RWPE1 (cell line): ENCODE results near the gene KLHL41.

ENCODE experiments used
- CTCF ChIA-PET: fragments of 350-600 bp; sonication (Branson Sonifier 250); formaldehyde crosslinking; extraction: SDS; loops from one replicate; lab custom pipeline; 2021; lab: Yijun Ruan, JAX
- POLR2A ChIA-PET: fragments of 400-600 bp; formaldehyde crosslinking; extraction: SDS; loops from one replicate; lab custom pipeline; 2020; ENCODE audit warnings: antibody characterized with exemption; ENCODE audit not compliant: low non-redundant PET; lab: Yijun Ruan, JAX
- DNase-seq: peaks from one replicate; pipeline ENCODE4 v3.0.0; 2012; ENCODE audit warnings: low spot score
- H3K27ac ChIP-seq: fragments of 450-650 bp; 2 replicates; pipeline ENCODE4 v1.5.1; 2017
- TF ChIP-seq, protein P1 (sequence below): fragments of 450-650 bp; conservative IDR thresholded peaks from 2 replicates; pipeline ENCODE4 v1.5.1; 2017; ENCODE audit warnings: low read depth, mild to moderate bottlenecking

Gene KLHL41

DNA sequence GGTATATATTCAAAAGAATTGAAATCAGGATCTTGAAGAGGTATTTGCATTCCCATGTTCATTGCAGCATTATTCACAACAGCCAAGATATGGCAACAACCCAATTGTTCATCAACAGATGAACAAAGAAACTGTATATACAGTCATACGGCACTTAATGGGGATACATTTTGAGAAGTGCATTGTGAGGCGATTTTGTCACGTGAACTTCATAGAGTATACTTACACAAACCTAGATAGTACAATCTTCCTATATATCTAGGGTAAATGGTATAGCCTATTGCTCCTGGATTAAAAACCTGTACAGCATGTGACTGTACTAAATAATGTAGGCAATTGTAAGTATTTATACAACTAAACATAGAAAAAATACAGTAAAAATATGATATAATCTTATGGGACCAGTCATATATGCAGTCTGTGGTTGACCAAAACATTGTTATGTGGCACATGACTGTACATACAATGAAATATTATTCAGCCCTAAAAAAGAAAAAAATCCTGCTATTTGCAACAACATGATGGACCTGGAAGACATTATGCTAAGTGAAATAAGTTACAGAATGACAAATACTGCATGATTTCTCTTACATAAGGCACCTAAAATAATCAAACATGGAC lies 39.4 kb upstream of the KLHL41 start:
- ChIA-PET CTCF (interaction anchor here (1.3 kb wide), 1 partner anchor 9 kb away, joined by 7 read pairs; the partner anchor contains the start of gene BBS5), POLR2A (no interaction called here)
- TF ChIP-seq, protein P1, sequence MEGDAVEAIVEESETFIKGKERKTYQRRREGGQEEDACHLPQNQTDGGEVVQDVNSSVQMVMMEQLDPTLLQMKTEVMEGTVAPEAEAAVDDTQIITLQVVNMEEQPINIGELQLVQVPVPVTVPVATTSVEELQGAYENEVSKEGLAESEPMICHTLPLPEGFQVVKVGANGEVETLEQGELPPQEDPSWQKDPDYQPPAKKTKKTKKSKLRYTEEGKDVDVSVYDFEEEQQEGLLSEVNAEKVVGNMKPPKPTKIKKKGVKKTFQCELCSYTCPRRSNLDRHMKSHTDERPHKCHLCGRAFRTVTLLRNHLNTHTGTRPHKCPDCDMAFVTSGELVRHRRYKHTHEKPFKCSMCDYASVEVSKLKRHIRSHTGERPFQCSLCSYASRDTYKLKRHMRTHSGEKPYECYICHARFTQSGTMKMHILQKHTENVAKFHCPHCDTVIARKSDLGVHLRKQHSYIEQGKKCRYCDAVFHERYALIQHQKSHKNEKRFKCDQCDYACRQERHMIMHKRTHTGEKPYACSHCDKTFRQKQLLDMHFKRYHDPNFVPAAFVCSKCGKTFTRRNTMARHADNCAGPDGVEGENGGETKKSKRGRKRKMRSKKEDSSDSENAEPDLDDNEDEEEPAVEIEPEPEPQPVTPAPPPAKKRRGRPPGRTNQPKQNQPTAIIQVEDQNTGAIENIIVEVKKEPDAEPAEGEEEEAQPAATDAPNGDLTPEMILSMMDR: no peak
- no peak for DNase-seq
- no peak overlapping the region for H3K27ac ChIP-seq

DNA sequence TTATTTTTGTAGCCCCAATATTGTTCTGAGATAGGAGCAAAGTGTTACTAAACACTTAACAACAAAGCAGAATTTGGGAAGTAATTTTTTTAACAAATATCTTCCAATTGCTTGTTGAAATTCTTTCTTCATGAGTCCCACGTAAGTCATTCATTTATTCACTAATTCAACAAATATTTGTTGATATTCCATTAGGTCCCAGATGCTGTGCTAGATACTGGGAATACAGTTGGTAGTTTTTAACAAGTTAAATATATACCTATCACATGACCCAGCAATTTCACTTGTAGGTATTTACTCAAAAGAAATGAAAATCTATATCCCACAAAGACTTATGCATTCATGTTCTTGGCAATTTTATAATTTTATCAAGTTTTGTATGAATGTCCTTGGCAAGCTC lies 37.3 kb upstream of the KLHL41 start:
- CTCF ChIA-PET: no interaction called here
- POLR2A ChIA-PET: no interaction called here

DNA sequence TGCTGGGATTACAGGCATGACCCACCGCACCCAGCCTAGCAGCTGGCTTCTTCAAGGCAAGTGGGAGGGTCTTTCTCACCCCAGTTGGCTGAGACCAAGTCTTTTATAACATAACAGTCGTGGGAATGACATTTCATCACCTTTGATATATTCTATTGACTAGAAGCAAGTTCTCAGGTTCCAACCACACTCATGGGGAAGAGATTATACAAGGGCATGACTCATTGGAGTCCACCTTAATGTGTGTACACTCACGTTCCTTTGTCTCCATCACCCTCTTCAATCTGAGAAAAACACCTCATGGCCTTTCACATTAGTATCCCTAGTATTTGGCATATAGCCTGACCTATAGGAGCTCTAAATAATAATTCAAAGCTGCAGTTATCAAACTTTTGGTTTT lies 33.0 kb upstream of the KLHL41 start:
- CTCF ChIA-PET: no interaction called here
- TF ChIP-seq, protein P1: no peak
- POLR2A ChIA-PET: no interaction called here
- H3K27ac ChIP-seq: no peak overlapping the region
- peak; percentile 36 for DNase-seq

More for the DNA sequence above, 37.3 kb upstream of the KLHL41 start:
- H3K27ac ChIP-seq: no peak overlapping the region
- TF ChIP-seq, protein P1: no peak
- no peak for DNase-seq

DNA sequence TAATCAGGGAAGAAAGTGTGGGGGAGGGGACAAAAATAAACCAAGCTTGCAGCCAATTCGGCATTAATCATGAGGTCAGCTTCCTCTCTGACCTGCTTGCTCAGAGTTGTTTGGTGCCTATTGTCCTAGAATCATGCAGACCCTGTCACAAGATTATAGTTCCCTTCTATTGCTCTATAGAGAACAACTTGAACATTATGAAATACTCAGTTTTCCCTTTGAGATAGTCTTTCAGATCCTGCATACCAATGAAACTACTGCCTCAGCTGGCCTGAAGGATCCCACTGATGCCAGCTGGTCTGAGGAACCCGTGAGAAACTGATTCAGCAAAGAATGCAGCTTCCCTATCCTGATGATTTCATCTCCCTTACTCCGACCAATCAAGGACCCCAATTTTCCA lies 31.2 kb upstream of the KLHL41 start:
- DNase-seq: no peak
- ChIA-PET CTCF (interaction anchor here (1.1 to 1.5 kb wide), 2 partner anchors 9 to 346 kb away, joined by 4 to 7 read pairs; partner anchors contain the start of gene METTL5), POLR2A (no interaction called here)
- TF ChIP-seq, protein P1: no peak
- no peak overlapping the region for H3K27ac ChIP-seq

DNA sequence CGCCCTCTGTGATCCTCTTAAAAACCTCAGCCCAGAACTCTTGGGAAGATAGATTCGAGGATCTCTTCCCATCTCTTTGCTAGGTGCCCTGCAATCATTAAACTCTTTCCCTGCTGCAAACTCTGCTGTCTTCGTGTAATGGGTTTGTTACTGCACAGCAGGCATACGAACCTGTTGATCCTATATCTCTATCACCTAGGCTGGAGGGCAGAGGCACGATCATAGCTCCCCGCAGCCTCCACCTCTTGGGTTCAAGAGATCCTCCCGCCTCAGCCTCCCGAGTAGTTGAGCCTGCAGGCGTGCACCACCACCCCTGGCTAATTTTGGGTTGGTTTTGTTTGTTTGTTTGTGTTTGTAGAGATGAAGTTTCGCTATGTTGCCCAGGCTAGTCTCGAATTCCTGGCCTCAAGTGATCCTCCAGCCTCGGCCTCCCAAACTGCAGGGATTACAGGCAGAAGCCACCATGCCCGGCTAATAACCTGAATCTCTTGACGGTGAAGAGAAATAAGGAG lies 30.7 kb upstream of the KLHL41 start:
- peak overlapping the region; percentile 68 for H3K27ac ChIP-seq
- CTCF ChIA-PET: interaction anchor here (1.1 to 1.5 kb wide), 4 partner anchors 7 to 450 kb away, joined by 3 to 7 read pairs (median 4); partner anchors contain the start of gene METTL5
- TF ChIP-seq, protein P1: no peak
- POLR2A ChIA-PET: no interaction called here
- DNase-seq: no peak

DNA sequence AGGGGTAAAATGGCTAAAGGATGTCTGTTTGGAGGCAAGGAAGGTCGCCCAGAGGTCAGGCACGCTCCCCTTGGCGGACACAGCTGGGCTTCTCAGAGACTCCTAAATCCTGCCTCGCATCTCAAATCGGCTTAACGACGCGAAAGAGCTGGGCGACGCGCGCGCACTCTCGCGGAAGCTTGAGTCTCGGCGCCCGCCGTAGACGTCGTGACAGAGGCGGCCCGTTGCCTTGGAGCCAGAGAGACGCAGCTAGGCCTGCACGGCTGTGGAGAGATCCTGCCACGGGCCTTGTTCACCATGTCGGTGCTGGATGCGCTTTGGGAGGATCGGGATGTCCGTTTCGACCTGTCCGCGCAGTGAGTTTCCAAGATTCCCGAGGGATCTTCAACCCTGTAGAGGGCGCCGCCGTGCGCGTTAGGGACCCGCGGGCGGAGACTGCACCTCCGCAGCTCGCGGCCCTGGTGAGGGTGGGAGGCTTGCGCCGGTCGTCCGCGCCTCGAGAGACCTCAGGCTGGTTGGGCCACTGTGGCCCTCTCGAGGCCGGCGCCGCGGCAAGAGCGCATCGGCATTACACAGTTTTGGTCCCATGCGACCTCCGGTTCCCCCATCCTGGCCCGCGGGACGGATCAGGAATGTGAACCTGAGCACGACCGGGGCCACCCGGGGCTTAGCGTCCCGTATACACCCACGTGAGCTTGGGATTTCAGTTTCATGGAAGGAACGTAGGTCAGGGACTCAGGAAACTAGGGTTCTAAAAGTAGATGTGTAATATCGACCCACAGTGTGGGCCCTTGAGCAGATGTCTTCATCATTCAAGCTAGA lies 30.0 kb upstream of the KLHL41 start, which contains the start of gene BBS5:
TSS of gene BBS5 (plus strand) at position 238 of the 822 bp plus-strand sequence. CDS start at position 298, 60 bp downstream.
- peak within 1 kb of the TSS; percentile 68 for H3K27ac ChIP-seq
- DNase-seq: peak; percentile 60
- POLR2A ChIA-PET: no interaction called here
- TF ChIP-seq, protein P1: peak; percentile 71
- CTCF ChIA-PET: interaction anchor here (0.7 to 1.5 kb wide), 4 partner anchors 8 to 449 kb away, joined by 3 to 7 read pairs (median 3); no protein-coding TSS in a partner anchor
